Fibroblast of skin of left quadriceps (primary cell): Measurements from ENCODE around the gene SULT1B1.
A peak's percentile ranks its signal among the peaks of the same experiment; 100 is the strongest.

Experiments used
- DNase-seq, 2 experiments: peaks; one replicate each; pipeline ENCODE4 v3.0.0-alpha.2; 2013; ENCODE audit warnings: low read depth in 2 of 2

SULT1B1 gene

DNA sequence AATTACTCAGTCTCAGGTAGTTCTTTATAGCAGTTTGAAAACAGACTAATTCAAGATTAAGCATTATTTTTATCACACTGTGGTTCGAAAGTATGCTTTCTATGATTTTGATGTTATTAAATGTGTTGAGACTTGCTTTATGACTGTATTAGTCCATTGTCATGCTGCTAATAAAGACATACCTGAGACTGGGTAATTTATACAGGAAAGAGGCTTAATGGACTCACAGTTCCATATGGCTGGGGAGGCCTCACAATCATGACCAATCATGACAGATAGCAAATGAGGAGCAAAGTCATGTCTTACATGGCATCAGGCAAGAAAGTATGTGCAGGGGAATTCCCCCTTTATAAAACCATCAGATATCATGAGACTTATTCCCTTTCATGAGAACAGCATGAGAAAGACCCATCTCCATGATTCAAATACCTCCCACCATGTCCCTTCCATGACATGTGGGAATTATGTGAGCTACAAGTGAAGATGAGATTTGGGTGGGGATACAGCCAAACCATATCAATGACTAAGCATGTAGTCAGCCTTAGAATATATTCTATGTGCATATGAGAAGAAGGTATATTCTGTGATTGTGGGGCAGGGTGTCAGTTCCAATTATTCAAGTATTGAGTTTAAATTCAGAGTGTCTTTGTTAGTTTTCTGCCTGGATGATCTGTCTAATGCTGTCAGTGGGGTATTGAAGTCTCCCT is 62.7 kb downstream of the SULT1B1 start:
- DNase-seq: no peak

DNA sequence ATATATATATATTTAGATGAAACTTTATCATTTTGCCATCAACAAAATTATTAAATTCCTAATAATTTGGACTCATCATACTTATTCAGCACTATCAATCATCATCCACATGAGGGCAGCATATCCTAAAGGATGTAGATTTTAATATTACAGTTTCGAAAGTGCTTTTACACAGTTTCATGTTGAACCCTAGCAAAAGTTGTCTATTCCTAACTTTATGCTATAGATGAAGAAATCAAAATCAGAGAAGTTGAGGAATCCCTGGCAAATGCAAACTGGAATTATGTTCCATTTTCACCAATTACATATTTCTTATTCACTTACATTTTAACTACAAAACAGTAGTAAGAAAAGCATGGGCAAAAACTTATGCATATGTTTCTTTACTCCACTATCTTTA is 70.8 kb downstream of the SULT1B1 start:
- DNase-seq: peak; percentile 17 to 32

DNA sequence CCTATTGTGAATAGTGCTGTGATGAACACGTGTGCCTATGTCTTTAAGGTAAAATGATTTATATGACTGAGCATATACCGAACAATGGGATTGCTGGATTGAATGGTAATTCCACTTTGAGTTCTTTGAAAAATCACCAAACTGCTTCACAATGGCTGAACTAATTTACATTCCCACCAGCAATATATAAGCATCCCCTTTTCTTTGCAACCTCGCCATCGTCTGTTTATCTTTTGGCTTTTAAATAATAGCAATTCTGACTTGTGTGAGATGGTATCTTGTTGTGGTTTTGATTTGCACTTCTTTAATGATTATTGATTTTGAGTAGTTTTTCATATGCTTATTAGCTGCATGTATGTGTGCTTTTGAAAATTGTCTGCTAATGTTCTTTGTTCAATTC is 75.6 kb downstream of the SULT1B1 start:
- DNase-seq: no peak
